Measurements from ENCODE around the gene LRBA.
A peak's percentile ranks its signal among the peaks of the same experiment; 100 is the strongest.
"Not testable (repeated sequence)": the region's sequence is repeated elsewhere in the genome, so short reads cannot be mapped to it uniquely, and the experiment has no call there.

Gene LRBA, protein sequence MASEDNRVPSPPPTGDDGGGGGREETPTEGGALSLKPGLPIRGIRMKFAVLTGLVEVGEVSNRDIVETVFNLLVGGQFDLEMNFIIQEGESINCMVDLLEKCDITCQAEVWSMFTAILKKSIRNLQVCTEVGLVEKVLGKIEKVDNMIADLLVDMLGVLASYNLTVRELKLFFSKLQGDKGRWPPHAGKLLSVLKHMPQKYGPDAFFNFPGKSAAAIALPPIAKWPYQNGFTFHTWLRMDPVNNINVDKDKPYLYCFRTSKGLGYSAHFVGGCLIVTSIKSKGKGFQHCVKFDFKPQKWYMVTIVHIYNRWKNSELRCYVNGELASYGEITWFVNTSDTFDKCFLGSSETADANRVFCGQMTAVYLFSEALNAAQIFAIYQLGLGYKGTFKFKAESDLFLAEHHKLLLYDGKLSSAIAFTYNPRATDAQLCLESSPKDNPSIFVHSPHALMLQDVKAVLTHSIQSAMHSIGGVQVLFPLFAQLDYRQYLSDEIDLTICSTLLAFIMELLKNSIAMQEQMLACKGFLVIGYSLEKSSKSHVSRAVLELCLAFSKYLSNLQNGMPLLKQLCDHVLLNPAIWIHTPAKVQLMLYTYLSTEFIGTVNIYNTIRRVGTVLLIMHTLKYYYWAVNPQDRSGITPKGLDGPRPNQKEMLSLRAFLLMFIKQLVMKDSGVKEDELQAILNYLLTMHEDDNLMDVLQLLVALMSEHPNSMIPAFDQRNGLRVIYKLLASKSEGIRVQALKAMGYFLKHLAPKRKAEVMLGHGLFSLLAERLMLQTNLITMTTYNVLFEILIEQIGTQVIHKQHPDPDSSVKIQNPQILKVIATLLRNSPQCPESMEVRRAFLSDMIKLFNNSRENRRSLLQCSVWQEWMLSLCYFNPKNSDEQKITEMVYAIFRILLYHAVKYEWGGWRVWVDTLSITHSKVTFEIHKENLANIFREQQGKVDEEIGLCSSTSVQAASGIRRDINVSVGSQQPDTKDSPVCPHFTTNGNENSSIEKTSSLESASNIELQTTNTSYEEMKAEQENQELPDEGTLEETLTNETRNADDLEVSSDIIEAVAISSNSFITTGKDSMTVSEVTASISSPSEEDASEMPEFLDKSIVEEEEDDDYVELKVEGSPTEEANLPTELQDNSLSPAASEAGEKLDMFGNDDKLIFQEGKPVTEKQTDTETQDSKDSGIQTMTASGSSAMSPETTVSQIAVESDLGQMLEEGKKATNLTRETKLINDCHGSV (N-terminal part only)

GRCh38 chr4:151014521-151015458 is at the start of gene LRBA:
Gene LRBA (minus strand): TSS chr4:151015284. CDS start chr4:151014642, 642 bp downstream.
- DNase-seq, result peak; percentile 72

- DNase-seq, result not testable (repeated sequence)
Observed at GRCh38 chr4:151063143-151063542, 48.1 kb upstream of the LRBA start.

GRCh38 chr4:151055539-151055938 is 40.5 kb upstream of the LRBA start:
- no peak for DNase-seq

DNA sequence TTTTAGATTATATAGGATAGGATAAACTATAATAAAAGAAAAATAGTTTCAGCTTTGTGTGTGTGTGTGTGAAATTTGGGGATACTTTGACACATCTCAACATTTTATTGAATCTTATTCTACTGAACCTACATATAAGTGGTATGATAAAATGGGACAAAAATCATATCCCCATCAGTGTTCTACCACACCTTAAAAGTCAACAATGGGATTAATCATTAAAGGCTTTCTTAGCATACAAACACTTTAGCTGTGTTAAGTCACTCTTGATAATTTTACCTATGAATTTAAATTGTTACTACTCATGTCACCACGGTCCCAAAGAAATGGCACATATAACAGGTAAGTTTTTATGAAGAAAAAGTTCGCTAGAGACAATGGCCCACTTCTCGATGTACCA is 37.7 kb upstream of the LRBA start:
- no peak for DNase-seq

DNA sequence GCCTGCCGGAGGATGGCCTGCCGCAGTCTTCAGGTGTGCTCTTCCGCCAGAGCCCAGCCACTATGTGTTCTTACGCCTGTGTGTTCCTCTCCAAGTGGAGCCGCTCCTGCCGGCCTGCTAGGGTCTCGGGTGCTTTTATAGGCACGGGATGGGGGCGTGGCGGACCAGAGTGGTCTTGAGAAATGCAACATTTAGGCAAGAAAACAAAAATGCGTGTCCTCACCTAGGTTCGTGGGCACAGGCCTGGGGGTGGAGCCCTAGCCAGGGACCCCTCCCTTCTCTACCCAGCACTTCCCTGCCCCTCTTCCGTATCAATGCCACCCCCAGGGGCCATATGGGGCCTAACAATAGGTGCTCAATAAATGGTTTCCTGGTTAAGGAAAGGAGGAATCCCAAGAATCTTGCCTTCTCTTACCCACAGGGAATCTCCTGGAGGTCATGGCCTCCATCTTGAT is 34.4 kb upstream of the LRBA start:
- no peak for DNase-seq

GRCh38 chr4:151048913-151049312 is 33.8 kb upstream of the LRBA start:
- no peak for DNase-seq

DNA sequence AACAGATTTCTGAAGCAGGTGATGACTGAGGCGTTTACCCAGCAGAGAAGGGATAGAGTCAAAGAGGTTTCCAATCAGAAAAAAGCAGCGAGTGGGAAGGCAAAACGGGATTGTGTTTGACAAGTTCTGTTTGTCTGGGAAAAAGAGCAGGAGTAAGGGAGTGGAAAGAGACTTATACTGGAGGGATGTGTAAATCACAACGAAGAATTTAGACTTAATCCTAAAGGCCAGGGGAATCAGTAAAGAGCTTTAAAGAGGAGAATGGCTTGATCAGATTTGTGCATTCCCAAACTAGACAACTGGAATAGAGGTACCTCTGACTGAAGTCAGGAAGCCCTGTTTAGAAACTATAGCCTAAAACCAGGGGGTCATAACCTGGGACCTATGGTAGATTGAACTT is 31.5 kb upstream of the LRBA start:
- no peak for DNase-seq

DNA sequence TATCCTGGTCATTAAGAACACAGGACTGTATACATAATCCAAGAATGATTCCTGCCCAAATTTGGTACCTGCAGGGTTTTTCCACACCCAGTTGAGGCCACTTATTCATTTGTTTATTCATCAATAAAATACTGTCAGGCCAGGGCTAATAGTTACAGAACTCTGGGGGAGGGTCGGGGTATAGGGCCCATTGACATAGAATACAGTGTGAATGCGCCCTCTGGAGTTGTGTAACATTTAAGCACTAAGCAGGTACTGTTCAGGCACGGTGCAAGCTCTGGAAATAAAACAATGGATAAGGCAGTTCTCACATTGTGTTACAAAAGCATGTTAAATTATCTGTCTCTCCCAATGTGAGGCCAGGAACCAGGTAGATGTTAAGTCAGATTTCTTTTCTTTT is 30.8 kb upstream of the LRBA start:
- peak; percentile 7 for DNase-seq

DNA sequence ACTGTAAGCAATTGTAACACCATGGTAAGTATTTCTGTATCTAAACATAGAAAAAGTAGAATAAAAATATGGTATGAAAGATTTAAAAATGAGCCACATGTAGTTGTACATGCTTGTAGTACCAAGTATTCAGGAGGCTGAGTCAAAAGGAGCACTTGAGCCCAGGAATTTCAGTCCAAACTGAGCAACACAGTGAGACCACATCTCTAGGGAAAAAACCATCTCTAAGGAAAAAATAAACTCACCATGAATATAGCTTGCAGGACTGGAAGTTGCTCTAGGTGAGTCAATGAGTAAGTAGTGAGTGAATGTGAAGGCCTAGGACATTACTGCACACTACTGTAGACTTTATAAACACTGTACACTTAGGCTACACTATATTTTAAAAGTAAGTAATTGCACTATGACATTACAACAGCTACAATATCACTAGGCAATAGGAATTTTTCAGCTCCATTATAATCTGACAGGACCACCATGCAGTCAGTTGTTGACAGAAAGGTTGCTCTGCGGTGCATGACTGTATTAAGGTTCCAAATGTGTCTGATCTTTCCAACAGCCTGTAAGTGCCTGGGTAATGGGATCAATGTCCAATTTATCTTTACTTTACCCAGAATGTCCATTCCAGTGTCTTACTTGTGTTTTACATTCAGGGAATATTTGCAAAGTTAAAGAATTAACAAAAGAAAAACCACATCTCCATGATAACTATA is 28.9 kb upstream of the LRBA start:
- DNase-seq, result no peak

DNA sequence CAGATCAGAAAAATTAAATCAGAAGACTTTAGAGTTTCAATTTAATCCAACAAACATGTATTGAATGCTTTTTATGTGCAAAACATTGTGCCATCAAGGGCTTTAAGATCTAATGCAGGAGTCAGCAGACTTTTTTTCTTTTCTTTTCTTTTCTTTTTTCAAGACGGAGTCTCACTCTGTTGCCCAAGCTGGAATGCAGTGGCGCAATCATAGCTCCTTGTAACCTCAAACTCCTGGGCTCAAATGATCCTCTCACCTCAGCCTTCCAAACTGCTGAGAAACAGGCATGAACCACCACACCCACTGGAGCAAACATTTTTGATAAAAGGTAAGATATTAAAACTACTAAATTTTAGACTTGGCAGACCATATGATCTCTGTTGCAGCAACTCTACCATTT is 24.6 kb upstream of the LRBA start:
- no peak for DNase-seq

- no peak for DNase-seq
Observed at GRCh38 chr4:151038452-151039157, 23.5 kb upstream of the LRBA start.

- DNase-seq, result peak; percentile 25
Observed at GRCh38 chr4:151035911-151036310, 20.8 kb upstream of the LRBA start.

DNA sequence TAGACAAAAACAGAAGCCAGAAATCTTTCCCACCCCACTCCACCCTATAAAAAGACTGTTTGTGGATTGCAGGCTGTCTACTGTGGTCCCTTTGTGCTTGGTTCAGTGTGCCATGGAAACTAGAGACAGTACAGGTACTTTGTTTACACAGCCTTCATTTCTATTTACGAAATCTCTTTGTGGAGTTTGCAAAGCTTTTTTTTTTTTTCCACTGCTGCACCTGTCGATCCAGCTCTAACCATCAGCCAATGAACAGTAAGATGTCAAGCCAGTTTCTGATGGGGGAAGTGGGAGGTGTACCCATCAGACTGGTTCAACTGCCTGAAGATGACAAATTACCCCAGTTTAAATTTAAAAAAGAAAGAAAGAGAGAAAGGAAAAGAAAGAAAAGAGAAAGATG is 20.2 kb upstream of the LRBA start:
- DNase-seq, result no peak

DNA sequence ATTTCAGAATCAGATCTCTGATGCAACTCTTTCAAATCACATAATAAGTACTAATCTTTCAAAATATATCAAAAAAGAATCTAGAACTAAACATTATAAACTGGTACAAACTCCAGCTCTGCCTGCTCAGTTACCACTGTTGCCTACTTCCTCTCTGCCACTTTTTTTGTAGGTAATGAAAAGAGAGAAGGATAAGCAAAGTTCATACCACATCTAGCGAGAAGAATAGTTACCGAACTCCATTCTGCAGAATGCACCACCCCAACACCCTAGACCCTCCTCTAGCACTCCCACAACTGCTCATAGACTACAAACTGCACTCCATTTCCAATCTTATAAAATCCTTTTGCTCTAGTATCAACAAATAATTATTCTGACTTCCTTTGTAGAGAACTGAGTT is 19.7 kb upstream of the LRBA start:
- DNase-seq, result no peak

DNA sequence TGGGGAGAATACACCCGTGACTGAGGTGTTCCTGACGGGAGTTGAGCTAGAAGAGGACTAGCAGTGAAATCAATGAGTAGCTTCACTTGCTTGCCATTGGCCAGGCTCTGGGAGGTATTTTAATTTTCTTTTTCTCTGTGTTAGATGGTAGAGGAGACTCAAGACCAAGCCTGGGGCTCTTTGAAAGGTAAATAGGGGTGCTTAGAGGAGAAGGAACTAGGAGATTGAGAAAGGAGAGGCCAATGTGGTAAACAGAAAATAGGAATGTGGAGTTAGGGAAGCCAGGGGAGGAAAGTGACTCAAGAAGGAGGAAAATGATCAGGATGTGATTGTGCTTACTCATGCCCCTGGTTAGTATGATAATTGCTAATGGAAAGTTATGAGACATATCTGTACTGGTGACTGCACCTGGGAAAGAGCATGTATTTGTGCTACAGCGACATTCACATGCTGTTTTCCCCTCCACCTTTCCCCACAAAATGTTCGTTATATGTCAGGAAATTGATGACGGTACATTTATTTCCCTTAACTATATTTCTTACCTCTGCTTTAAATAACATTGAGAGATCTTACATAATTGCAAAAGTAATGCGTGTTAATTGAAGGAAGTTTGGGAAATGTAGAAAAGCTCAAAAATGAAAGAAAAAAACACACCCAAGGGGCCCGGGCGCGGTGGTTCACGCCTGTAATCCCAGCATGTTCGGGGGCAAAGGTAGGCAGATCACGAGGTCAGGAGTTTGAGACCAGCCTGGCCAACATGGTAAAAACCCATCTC is 16.9 kb upstream of the LRBA start:
- peak; percentile 81 for DNase-seq

- DNase-seq, result no peak
Observed at GRCh38 chr4:151029537-151029936, 14.5 kb upstream of the LRBA start.

DNA sequence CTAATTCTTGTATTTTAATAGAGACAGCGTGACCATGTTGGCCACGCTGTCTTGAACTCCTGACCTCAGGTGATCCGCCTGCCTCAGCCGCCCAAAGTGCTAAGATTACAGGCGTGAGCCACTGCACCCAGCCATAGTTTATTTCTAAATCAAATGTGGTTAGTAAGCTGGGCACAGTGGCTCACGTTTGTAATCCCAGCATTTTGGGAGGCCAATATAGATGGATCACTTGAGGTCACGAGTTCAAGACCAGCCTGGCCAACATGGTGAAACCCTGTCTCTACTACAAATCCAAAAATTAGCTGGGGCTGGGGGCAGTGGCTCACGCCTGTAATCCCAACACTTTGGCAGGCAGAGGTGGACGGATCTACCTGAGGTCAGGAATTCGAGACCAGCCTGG is 13.9 kb upstream of the LRBA start:
- DNase-seq, result not testable (repeated sequence)

- no peak for DNase-seq
Observed at GRCh38 chr4:151025759-151026158, 10.7 kb upstream of the LRBA start.

DNA sequence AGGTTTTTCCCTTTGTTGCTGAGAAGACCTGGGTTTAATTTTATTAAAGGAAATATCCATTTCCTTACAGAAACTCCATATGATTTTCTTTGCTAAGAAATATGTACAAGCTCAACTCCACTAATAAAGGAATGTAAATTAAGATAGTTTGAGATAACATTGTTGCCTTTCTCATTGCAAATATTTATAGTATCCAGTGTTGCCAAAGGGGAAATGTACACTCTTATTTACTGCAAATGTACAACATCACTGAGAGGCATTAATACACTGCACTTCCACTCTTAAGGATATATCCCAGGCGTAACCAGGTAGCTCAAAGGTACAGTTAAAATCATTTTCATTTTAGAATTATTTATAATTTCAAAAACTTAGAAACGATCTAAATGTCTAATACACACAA is 7.5 kb upstream of the LRBA start:
- DNase-seq, result no peak
